Loucy (cell line): ENCODE results near the gene PLPP7.
"Not testable (repeated sequence)": the region's sequence is repeated elsewhere in the genome, so short reads cannot be mapped to it uniquely, and the experiment has no call there.

ENCODE experiments used
- H2AFZ ChIP-seq: fragments of 200-600 bp; sonication (generic); 2 replicates; pipeline ENCODE4 v1.6.0; 2016; ENCODE audit warnings: antibody characterized with exemption, mild to moderate bottlenecking, low read length, moderate library complexity
- H3F3A ChIP-seq: fragments of 200-600 bp; 2 replicates; pipeline ENCODE4 v1.6.0; 2016; ENCODE audit warnings: antibody characterized with exemption, low read depth, mild to moderate bottlenecking
- H3K27me3 ChIP-seq: fragments of 200-600 bp; sonication (generic); 2 replicates; pipeline ENCODE4 v1.6.1; 2014; ENCODE audit warnings: low read length, mild to moderate bottlenecking; ENCODE audit not compliant: insufficient read depth, poor library complexity, severe bottlenecking
- H3K36me3 ChIP-seq: fragments of 200-600 bp; sonication (generic); 2 replicates; pipeline ENCODE4 v1.6.1; 2016; ENCODE audit warnings: low read length; ENCODE audit not compliant: insufficient read depth
- H3K4me1 ChIP-seq: fragments of 200-600 bp; sonication (generic); 2 replicates; pipeline ENCODE4 v1.5.1; 2014; ENCODE audit warnings: low read length, mild to moderate bottlenecking; ENCODE audit not compliant: insufficient read depth, poor library complexity, severe bottlenecking
- H3K4me2 ChIP-seq: fragments of 200-600 bp; sonication (generic); 2 replicates; pipeline ENCODE4 v1.6.0; 2014; ENCODE audit warnings: antibody characterized with exemption, low read length, low read depth, mild to moderate bottlenecking; ENCODE audit not compliant: poor library complexity, severe bottlenecking
- H3K4me3 ChIP-seq: fragments of 200-600 bp; sonication (generic); 2 replicates; pipeline ENCODE4 v1.5.1; 2014; ENCODE audit warnings: low read length, mild to moderate bottlenecking, mixed read lengths; ENCODE audit not compliant: poor library complexity, severe bottlenecking
- H3K79me2 ChIP-seq: fragments of 200-600 bp; sonication (generic); 2 replicates; pipeline ENCODE4 v1.6.1; 2014; ENCODE audit warnings: low read length; ENCODE audit not compliant: insufficient read depth
- H3K9ac ChIP-seq: fragments of 200-600 bp; sonication (generic); 2 replicates; pipeline ENCODE4 v1.6.0; 2014; ENCODE audit warnings: mild to moderate bottlenecking, low read depth, low read length, moderate library complexity; ENCODE audit not compliant: poor library complexity, severe bottlenecking
- H3K9me2 ChIP-seq: fragments of 200-600 bp; sonication (generic); replicated peaks from 2 replicates; pipeline ENCODE4 v1.6.1; 2016; ENCODE audit warnings: low read depth, low read length, mixed read lengths
- H3K9me3 ChIP-seq: fragments of 200-600 bp; sonication (generic); 2 replicates; pipeline ENCODE4 v1.6.1; 2014; ENCODE audit warnings: mild to moderate bottlenecking, antibody characterized with exemption, low read length, low read depth; ENCODE audit not compliant: insufficient read depth
- H4K20me1 ChIP-seq: fragments of 200-600 bp; sonication (generic); 2 replicates; pipeline ENCODE4 v1.6.0; 2014; ENCODE audit warnings: antibody characterized with exemption, low read length, mild to moderate bottlenecking; ENCODE audit not compliant: insufficient read depth, poor library complexity, severe bottlenecking
- EZH2phosphoT487 ChIP-seq: fragments of 200-600 bp; IDR thresholded peaks from 2 replicates; pipeline ENCODE4 v1.6.1; 2018; ENCODE audit warnings: antibody characterized with exemption, mild to moderate bottlenecking, moderate library complexity, borderline replicate concordance
- TF ChIP-seq, protein P1 (sequence below): fragments of 200-600 bp; sonication (generic); conservative IDR thresholded peaks from 2 replicates; pipeline ENCODE4 v1.5.1; 2014; ENCODE audit warnings: mild to moderate bottlenecking, antibody characterized with exemption, low read length

The PLPP7 gene

DNA sequence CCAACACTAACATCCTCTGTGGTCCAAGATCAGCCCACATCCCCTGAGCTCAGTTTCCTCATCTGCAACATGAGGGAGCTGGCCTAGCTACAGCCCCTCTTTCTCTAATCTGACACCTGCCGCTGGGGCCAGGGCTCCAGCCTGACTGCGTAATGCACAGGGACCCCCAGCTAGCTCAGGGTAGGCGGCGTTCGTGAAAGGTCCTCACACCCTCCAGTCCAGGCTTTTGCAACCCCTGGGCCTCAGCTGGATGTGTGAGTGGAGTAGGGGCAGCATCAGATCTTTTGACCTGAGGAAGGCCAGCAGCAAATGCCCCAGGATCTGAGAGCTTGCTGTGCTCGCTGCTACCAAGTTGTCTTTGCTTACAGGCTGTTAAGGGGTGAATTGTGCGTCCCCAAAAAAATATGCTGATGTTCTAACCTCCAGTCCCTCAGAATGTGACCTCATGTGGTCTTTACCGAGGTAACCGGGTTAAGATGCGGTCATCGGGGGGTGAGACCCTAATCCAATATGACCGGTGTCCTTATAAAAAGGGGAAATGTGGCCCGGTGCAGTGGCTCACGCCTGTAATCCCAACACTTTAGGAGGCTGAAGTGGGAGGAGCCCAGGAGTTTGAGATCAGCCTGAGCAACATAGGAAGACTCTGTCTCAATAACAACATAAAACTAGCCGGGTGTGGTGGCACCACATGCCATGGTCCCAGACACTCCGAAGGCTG is 47.8 kb downstream of the PLPP7 start:
- Histone ChIP-seq H3K9ac (no peak overlapping the region), H3K9me3 (no peaks in the 10 kb centered on the region), H3K79me2 (no peaks in the 10 kb centered on the region), H3F3A (no peaks in the 10 kb centered on the region), H3K36me3 (no peaks in the 10 kb centered on the region), H3K9me2 (no peaks in the 10 kb centered on the region), H3K4me3 (no peak overlapping the region), H2AFZ (no peak overlapping the region), H3K27me3 (no peaks in the 10 kb centered on the region), H4K20me1 (no peaks in the 10 kb centered on the region), H3K4me1 (no peaks in the 10 kb centered on the region), H3K4me2 (no peak overlapping the region)
- TF ChIP-seq, protein P1, sequence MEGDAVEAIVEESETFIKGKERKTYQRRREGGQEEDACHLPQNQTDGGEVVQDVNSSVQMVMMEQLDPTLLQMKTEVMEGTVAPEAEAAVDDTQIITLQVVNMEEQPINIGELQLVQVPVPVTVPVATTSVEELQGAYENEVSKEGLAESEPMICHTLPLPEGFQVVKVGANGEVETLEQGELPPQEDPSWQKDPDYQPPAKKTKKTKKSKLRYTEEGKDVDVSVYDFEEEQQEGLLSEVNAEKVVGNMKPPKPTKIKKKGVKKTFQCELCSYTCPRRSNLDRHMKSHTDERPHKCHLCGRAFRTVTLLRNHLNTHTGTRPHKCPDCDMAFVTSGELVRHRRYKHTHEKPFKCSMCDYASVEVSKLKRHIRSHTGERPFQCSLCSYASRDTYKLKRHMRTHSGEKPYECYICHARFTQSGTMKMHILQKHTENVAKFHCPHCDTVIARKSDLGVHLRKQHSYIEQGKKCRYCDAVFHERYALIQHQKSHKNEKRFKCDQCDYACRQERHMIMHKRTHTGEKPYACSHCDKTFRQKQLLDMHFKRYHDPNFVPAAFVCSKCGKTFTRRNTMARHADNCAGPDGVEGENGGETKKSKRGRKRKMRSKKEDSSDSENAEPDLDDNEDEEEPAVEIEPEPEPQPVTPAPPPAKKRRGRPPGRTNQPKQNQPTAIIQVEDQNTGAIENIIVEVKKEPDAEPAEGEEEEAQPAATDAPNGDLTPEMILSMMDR = no peak
- no peak for TF ChIP-seq EZH2phosphoT487

DNA sequence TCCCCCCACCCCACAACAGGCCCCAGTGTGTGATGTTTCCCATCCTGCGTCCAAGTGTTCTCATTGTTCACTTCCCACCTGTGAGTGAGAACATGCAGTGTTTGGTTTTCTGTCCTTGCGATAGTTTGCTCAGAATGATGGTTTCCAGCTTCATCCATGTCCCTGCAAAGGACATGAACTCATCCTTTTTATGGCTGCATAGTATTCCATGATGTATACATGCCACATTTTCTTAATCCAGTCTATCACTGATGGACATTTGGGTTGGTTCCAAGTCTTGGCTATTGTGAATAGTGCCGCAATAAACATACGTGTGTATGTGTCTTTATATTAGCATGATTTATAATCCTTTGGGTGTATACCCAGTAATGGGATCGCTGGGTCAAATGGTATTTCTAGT is 49.7 kb downstream of the PLPP7 start:
- not testable (repeated sequence) for H3K79me2 ChIP-seq, H2AFZ ChIP-seq, H3K9me3 ChIP-seq, H4K20me1 ChIP-seq, H3K4me1 ChIP-seq, H3F3A ChIP-seq, H3K4me2 ChIP-seq, H3K4me3 ChIP-seq, H3K36me3 ChIP-seq, H3K9me2 ChIP-seq, H3K9ac ChIP-seq, H3K27me3 ChIP-seq

DNA sequence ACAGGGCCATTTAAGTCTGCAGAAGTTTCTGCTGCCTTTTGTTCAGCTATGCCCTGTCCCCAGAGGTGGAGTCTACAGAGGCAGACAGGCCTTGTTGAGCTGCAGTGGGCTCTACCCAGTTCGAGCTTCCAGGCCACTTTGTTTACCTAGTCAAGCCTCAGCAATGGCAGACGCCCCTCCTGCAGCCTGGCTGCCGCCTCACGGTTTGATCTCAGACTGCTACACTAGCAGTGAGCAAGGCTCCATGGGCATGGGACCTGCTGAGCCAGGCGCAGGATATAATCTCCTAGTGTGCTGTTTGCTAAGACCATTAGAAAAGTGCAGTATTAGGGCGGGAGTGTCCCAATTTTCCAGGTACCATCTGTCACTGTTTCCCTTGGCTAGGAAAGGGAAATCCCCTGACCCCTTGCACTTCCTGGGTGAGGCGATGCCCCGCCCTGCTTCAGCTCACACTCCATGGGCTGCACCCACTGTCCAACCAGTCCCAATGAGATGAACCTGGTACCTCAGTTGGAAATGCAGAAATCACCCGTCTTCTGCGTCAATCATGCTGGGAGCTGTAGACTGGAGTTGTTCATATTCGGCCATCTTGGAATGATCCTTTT is 55.5 kb downstream of the PLPP7 start:
- not testable (repeated sequence) for H4K20me1 ChIP-seq, H3K4me1 ChIP-seq, H3K36me3 ChIP-seq, H3K4me2 ChIP-seq, H3K27me3 ChIP-seq, H3K4me3 ChIP-seq, H3K9ac ChIP-seq, H3K79me2 ChIP-seq, H3K9me2 ChIP-seq, H2AFZ ChIP-seq, H3F3A ChIP-seq, H3K9me3 ChIP-seq

DNA sequence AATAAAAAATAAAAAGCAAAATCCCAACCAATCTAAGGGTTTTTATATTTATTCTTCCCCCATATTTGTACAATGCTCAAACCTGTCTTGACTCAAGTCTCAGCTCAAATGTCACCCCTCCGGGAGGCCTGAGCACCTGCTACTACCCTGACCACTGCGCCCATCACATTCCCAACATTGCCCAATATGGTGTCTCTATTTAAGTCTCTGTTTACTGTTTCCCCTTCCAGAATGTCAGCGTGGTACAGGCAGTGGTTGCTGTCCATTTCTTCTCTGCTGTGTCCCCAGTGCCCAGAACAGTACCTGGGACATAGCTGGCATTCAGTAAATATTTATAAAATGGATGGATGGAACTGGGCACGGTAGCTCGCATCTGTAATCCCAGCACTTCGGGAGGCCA is 57.0 kb downstream of the PLPP7 start:
- Histone ChIP-seq H3K9me2 (no peaks in the 10 kb centered on the region), H3K36me3 (no peaks in the 10 kb centered on the region)
- TF ChIP-seq EZH2phosphoT487 = no peak
- TF ChIP-seq, protein P1 = no peak

More for the DNA sequence above, 57.0 kb downstream of the PLPP7 start:
- no peak overlapping the region for H3K4me3 ChIP-seq
- H3K27me3 ChIP-seq = no peaks in the 10 kb centered on the region
- no peaks in the 10 kb centered on the region for H3K9me3 ChIP-seq
- no peaks in the 10 kb centered on the region for H3K79me2 ChIP-seq
- no peak overlapping the region for H3K9ac ChIP-seq
- peaks cover 8% of the 10 kb centered on the region for H3K4me1 ChIP-seq
- H4K20me1 ChIP-seq = no peaks in the 10 kb centered on the region
- no peak overlapping the region for H3K4me2 ChIP-seq
- no peak overlapping the region for H2AFZ ChIP-seq
- H3F3A ChIP-seq = no peaks in the 10 kb centered on the region
